HepG2 (cell line): ENCODE results near the gene NUDT3. TPM values are rescaled to one million over a fixed set of nuclear protein-coding genes. Genes with fewer than 3 reads are reported as not detected.

ENCODE experiments used
- KDM6A ChIP-seq: IDR thresholded peaks from 2 replicates; pipeline ENCODE4 v1.6.1; 2016; ENCODE audit warnings: low read depth
- MAFK ChIP-seq, 2 experiments: IDR thresholded peaks in 1 of 2; conservative IDR thresholded peaks in 1 of 2; 2 replicates each; pipeline ENCODE4 v1.6.1; 2011; ENCODE audit warnings: improper control_type of control experiment in 2 of 2, low read length in 2 of 2
- RFXANK ChIP-seq: IDR thresholded peaks from 2 replicates; pipeline ENCODE4 v1.6.1; 2016
- TAF1 ChIP-seq: sonication (generic); formaldehyde crosslinking; IDR thresholded peaks from 2 replicates; pipeline ENCODE4 v1.4.0; 2020; ENCODE audit warnings: missing genetic modification reagents
- TFDP2 ChIP-seq: sonication (generic); formaldehyde crosslinking; IDR thresholded peaks from 2 replicates; pipeline ENCODE4 v1.4.0; 2020; ENCODE audit warnings: missing genetic modification reagents
- ZNF263 ChIP-seq: sonication (generic); formaldehyde crosslinking; IDR thresholded peaks from 2 replicates; pipeline ENCODE4 v1.4.0; 2020; ENCODE audit warnings: missing genetic modification reagents
- ZNF549 ChIP-seq: sonication (generic); formaldehyde crosslinking; IDR thresholded peaks from 2 replicates; pipeline ENCODE4 v1.5.0; 2020; ENCODE audit warnings: missing genetic modification reagents
- ZNF660 ChIP-seq: sonication (generic); formaldehyde crosslinking; IDR thresholded peaks from 2 replicates; pipeline ENCODE4 v1.5.1; 2020; ENCODE audit warnings: mild to moderate bottlenecking, low read depth, missing genetic modification reagents, borderline replicate concordance
- ZNF839 ChIP-seq: sonication (generic); formaldehyde crosslinking; IDR thresholded peaks from 2 replicates; pipeline ENCODE4 v1.4.0; 2020; ENCODE audit warnings: missing genetic modification reagents, mild to moderate bottlenecking, borderline replicate concordance
- polyA plus RNA-seq, 8 experiments: library from polyadenylated mRNA; depleted of rRNA in 3 of 8; stranded (reverse) in 7 of 8; unstranded in 1 of 8; fragments of >200 nt; fragmentation: Illumina TruSeq in 4 of 8; extraction: Trizol in 4 of 8; gene quantifications; 2 replicates each; pipeline versions ENCODE4 v1.2.1 to v1.2.3, GENCODE V29; 2011 to 2016; ENCODE audit warnings: low read depth in 4 of 8, missing spikeins in 1 of 8, mixed read lengths in 1 of 8; ENCODE audit not compliant: insufficient read depth in 1 of 8
- total RNA-seq, 5 experiments: library from RNA; depleted of rRNA; stranded (reverse); fragments of >200 nt; fragmentation: Illumina TruSeq; extraction: Trizol; gene quantifications; 2 replicates each; pipeline ENCODE4 v1.2.3, GENCODE V29; 2016; ENCODE audit warnings: low read depth in 1 of 5
- TF ChIP-seq, protein P1 (sequence below): sonication (generic); formaldehyde crosslinking; IDR thresholded peaks from 2 replicates; pipeline ENCODE4 v1.5.1; 2020; ENCODE audit warnings: mild to moderate bottlenecking, missing genetic modification reagents, borderline replicate concordance
- TF ChIP-seq, protein P2 (sequence below): sonication (generic); formaldehyde crosslinking; IDR thresholded peaks from 2 replicates; pipeline ENCODE4 v1.5.0; 2020; ENCODE audit warnings: mild to moderate bottlenecking, missing genetic modification reagents, borderline replicate concordance

NUDT3 gene
- total and polyA plus RNA-seq, 2 of the 13 experiments (the other 11 are each of a cell fraction or from before 2014, with no cell fraction given), result 20.2 to 20.6 TPM

- TF ChIP-seq, protein P1, sequence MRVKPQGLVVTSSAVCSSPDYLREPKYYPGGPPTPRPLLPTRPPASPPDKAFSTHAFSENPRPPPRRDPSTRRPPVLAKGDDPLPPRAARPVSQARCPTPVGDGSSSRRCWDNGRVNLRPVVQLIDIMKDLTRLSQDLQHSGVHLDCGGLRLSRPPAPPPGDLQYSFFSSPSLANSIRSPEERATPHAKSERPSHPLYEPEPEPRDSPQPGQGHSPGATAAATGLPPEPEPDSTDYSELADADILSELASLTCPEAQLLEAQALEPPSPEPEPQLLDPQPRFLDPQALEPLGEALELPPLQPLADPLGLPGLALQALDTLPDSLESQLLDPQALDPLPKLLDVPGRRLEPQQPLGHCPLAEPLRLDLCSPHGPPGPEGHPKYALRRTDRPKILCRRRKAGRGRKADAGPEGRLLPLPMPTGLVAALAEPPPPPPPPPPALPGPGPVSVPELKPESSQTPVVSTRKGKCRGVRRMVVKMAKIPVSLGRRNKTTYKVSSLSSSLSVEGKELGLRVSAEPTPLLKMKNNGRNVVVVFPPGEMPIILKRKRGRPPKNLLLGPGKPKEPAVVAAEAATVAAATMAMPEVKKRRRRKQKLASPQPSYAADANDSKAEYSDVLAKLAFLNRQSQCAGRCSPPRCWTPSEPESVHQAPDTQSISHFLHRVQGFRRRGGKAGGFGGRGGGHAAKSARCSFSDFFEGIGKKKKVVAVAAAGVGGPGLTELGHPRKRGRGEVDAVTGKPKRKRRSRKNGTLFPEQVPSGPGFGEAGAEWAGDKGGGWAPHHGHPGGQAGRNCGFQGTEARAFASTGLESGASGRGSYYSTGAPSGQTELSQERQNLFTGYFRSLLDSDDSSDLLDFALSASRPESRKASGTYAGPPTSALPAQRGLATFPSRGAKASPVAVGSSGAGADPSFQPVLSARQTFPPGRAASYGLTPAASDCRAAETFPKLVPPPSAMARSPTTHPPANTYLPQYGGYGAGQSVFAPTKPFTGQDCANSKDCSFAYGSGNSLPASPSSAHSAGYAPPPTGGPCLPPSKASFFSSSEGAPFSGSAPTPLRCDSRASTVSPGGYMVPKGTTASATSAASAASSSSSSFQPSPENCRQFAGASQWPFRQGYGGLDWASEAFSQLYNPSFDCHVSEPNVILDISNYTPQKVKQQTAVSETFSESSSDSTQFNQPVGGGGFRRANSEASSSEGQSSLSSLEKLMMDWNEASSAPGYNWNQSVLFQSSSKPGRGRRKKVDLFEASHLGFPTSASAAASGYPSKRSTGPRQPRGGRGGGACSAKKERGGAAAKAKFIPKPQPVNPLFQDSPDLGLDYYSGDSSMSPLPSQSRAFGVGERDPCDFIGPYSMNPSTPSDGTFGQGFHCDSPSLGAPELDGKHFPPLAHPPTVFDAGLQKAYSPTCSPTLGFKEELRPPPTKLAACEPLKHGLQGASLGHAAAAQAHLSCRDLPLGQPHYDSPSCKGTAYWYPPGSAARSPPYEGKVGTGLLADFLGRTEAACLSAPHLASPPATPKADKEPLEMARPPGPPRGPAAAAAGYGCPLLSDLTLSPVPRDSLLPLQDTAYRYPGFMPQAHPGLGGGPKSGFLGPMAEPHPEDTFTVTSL, result no peak
- TF ChIP-seq, protein P2, sequence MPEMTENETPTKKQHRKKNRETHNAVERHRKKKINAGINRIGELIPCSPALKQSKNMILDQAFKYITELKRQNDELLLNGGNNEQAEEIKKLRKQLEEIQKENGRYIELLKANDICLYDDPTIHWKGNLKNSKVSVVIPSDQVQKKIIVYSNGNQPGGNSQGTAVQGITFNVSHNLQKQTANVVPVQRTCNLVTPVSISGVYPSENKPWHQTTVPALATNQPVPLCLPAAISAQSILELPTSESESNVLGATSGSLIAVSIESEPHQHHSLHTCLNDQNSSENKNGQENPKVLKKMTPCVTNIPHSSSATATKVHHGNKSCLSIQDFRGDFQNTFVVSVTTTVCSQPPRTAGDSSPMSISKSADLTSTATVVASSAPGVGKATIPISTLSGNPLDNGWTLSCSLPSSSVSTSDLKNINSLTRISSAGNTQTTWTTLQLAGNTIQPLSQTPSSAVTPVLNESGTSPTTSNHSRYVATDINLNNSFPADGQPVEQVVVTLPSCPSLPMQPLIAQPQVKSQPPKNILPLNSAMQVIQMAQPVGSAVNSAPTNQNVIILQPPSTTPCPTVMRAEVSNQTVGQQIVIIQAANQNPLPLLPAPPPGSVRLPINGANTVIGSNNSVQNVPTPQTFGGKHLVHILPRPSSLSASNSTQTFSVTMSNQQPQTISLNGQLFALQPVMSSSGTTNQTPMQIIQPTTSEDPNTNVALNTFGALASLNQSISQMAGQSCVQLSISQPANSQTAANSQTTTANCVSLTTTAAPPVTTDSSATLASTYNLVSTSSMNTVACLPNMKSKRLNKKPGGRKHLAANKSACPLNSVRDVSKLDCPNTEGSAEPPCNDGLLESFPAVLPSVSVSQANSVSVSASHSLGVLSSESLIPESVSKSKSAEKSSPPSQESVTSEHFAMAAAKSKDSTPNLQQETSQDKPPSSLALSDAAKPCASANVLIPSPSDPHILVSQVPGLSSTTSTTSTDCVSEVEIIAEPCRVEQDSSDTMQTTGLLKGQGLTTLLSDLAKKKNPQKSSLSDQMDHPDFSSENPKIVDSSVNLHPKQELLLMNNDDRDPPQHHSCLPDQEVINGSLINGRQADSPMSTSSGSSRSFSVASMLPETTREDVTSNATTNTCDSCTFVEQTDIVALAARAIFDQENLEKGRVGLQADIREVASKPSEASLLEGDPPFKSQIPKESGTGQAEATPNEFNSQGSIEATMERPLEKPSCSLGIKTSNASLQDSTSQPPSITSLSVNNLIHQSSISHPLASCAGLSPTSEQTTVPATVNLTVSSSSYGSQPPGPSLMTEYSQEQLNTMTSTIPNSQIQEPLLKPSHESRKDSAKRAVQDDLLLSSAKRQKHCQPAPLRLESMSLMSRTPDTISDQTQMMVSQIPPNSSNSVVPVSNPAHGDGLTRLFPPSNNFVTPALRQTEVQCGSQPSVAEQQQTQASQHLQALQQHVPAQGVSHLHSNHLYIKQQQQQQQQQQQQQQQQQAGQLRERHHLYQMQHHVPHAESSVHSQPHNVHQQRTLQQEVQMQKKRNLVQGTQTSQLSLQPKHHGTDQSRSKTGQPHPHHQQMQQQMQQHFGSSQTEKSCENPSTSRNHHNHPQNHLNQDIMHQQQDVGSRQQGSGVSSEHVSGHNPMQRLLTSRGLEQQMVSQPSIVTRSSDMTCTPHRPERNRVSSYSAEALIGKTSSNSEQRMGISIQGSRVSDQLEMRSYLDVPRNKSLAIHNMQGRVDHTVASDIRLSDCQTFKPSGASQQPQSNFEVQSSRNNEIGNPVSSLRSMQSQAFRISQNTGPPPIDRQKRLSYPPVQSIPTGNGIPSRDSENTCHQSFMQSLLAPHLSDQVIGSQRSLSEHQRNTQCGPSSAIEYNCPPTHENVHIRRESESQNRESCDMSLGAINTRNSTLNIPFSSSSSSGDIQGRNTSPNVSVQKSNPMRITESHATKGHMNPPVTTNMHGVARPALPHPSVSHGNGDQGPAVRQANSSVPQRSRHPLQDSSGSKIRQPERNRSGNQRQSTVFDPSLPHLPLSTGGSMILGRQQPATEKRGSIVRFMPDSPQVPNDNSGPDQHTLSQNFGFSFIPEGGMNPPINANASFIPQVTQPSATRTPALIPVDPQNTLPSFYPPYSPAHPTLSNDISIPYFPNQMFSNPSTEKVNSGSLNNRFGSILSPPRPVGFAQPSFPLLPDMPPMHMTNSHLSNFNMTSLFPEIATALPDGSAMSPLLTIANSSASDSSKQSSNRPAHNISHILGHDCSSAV (CRISPR knock-in tag), result no peak
- no peak for TF ChIP-seq ZNF660
- TF ChIP-seq TAF1, result no peak
- no peak for TF ChIP-seq KDM6A (CRISPR knock-in tag)
- no peak for TF ChIP-seq ZNF839 (CRISPR knock-in tag)
- TF ChIP-seq MAFK (conservative IDR thresholded peaks at IDR 0.05 in 1 of 2, IDR thresholded peaks at IDR 0.05 in 1 of 2; ENCODE audit: low read length in 2 of 2), result no peak
- TF ChIP-seq ZNF263 (CRISPR knock-in tag), result no peak
- TF ChIP-seq RFXANK (CRISPR knock-in tag), result no peak
- TF ChIP-seq TFDP2, result 0 out of 2 replicates have a peak, but pooled peaks have one; percentile 9
- TF ChIP-seq ZNF549 (CRISPR knock-in tag), result no peak
These were observed 1.7 kb downstream of the NUDT3 start (continued) for GRCh38 chr6:34390531-34391472.
